ENCODE data around the gene TRIM21. TPM values are rescaled to one million over a fixed set of nuclear protein-coding genes. Genes with fewer than 3 reads are reported as not detected.

The TRIM21 gene
- polyA plus RNA-seq (2012; ENCODE audit: insufficient read depth, insufficient read length, low read depth), result 1.1 TPM

GRCh38 chr11:4393209-4393857 lies at the start of gene TRIM21:
TSS of gene TRIM21 (minus strand) at chr11:4393702. CDS start at chr11:4390409, 3,293 bp downstream.
- peak; percentile 41 for DNase-seq
- TF ChIP-seq CTCF (IDR thresholded peaks at IDR 0.05; ENCODE audit: low read depth, low read length), result no peak

GRCh38 chr11:4441515-4441914 lies 48.0 kb upstream of the TRIM21 start:
- Histone ChIP-seq H3K9me3 (no peaks in the 10 kb centered on the region), H3K4me3 (ENCODE audit: low read depth, low read length) (no peak overlapping the region), H3K36me3 (no peaks in the 10 kb centered on the region), H3K27me3 (no peaks in the 10 kb centered on the region), H3K4me1 (no peaks in the 10 kb centered on the region)
- no peak for TF ChIP-seq CTCF (IDR thresholded peaks at IDR 0.05; ENCODE audit: low read depth, low read length)
- no peak for DNase-seq

More at GRCh38 chr11:4393209-4393857, at the start of gene TRIM21:
- H3K9me3 ChIP-seq, result no peaks in the 10 kb centered on the region
- no peaks in the 10 kb centered on the region for H3K27me3 ChIP-seq
- no peaks in the 10 kb centered on the region for H3K36me3 ChIP-seq
- H3K4me3 ChIP-seq (ENCODE audit: low read depth, low read length), result peak within 1 kb of the TSS; percentile 76
- no peaks in the 10 kb centered on the region for H3K4me1 ChIP-seq

GRCh38 chr11:4436411-4436810 lies 42.9 kb upstream of the TRIM21 start:
- Histone ChIP-seq H3K4me3 (ENCODE audit: low read depth, low read length) (no peak overlapping the region), H3K9me3 (no peaks in the 10 kb centered on the region), H3K36me3 (no peaks in the 10 kb centered on the region), H3K27me3 (no peaks in the 10 kb centered on the region), H3K4me1 (no peaks in the 10 kb centered on the region)
- no peak for TF ChIP-seq CTCF (IDR thresholded peaks at IDR 0.05; ENCODE audit: low read depth, low read length)
- DNase-seq, result no peak

- H3K27me3 ChIP-seq, result no peaks in the 10 kb centered on the region
- H3K9me3 ChIP-seq, result no peaks in the 10 kb centered on the region
- no peak for TF ChIP-seq CTCF (IDR thresholded peaks at IDR 0.05; ENCODE audit: low read depth, low read length)
- H3K4me1 ChIP-seq, result no peaks in the 10 kb centered on the region
- no peak for DNase-seq
- no peak overlapping the region for H3K4me3 ChIP-seq (ENCODE audit: low read depth, low read length)
- H3K36me3 ChIP-seq, result no peaks in the 10 kb centered on the region
Observed at GRCh38 chr11:4433856-4434255, 40.4 kb upstream of the TRIM21 start.

GRCh38 chr11:4430051-4430450 lies 36.5 kb upstream of the TRIM21 start:
- Histone ChIP-seq H3K27me3 (no peaks in the 10 kb centered on the region), H3K36me3 (no peaks in the 10 kb centered on the region), H3K4me1 (no peaks in the 10 kb centered on the region), H3K4me3 (ENCODE audit: low read depth, low read length) (no peak overlapping the region), H3K9me3 (no peaks in the 10 kb centered on the region)
- no peak for DNase-seq
- TF ChIP-seq CTCF (IDR thresholded peaks at IDR 0.05; ENCODE audit: low read depth, low read length), result no peak

GRCh38 chr11:4418403-4418802 lies 24.9 kb upstream of the TRIM21 start:
- Histone ChIP-seq H3K9me3 (no peaks in the 10 kb centered on the region), H3K4me1 (no peaks in the 10 kb centered on the region), H3K27me3 (no peaks in the 10 kb centered on the region), H3K4me3 (ENCODE audit: low read depth, low read length) (no peak overlapping the region), H3K36me3 (no peaks in the 10 kb centered on the region)
- no peak for DNase-seq
- no peak for TF ChIP-seq CTCF (IDR thresholded peaks at IDR 0.05; ENCODE audit: low read depth, low read length)
